ENCODE results near the gene C12orf43. TPM values are rescaled to one million over a fixed set of nuclear protein-coding genes. Genes with fewer than 3 reads are reported as not detected.

The C12orf43 gene
- total and polyA plus RNA-seq, 2 donors from 2014 or later, result 10.3 to 15.6 TPM

- DNase-seq (no peak), FAIRE-seq (no peak)
- no peak overlapping the region for H3K9ac ChIP-seq (ENCODE audit: low read length in 3 of 3)
- no peaks in the 10 kb centered on the region for H3K9me3 ChIP-seq (ENCODE audit: control insufficient read depth in 2 of 3, insufficient read depth in 1 of 3, low read length in 3 of 3)
- H3K4me1 ChIP-seq (ENCODE audit: control insufficient read depth in 2 of 3, insufficient read depth in 2 of 3, low read depth in 1 of 3, low read length in 3 of 3), result peaks cover 0 to 4% (median 0%) of the 10 kb centered on the region in 3 donors
- H3K36me3 ChIP-seq (ENCODE audit: control insufficient read depth in 2 of 3, insufficient read depth in 3 of 3, low read length in 3 of 3), result no peaks in the 10 kb centered on the region
- no peak overlapping the region for H3K27ac ChIP-seq (ENCODE audit: low read depth in 2 of 2, low read length in 2 of 2)
- intact Hi-C loops (cut with DNase I), result no loop called here
- H3K4me3 ChIP-seq (ENCODE audit: low read length in 3 of 3), result no peak overlapping the region
- H3K27me3 ChIP-seq (ENCODE audit: control insufficient read depth, insufficient read depth, low read length), result no peaks in the 10 kb centered on the region
- no peak for TF ChIP-seq CTCF (IDR thresholded peaks at IDR 0.05; ENCODE audit: borderline replicate concordance, extremely low read depth, insufficient read depth)
Measured at GRCh38 chr12:121064116-121064515, 47.8 kb upstream of the C12orf43 start.

DNA sequence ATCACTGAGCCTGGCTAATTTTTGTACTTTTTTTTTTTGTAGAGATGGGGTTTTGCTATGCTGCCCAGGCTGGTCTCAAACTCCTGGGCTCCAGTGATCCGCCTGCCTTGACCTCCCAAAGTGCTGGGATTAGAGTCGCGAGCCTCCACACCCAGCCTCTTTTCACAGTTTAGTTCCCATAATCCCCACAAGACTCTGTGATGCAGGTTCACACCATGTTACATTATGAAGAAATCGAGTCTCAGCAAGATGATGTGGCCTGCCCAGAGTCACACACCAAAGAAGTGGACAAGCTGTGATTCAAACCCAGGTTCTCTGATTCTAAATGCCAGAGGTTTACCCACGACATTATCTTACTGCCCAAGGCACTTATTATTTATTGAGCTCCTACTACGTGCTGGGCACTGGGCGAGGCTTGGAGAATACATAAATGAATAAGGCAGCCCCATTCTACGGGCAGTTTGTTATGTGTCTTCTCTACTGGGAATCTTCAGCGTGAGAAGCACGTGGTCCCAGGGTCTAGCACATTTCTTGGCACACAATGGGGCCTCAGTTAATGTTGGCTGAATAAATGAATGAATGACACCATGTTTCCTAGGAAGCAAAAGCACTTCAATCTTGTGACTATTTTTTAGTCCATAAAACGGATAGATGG is 46.2 kb upstream of the C12orf43 start:
- no peaks in the 10 kb centered on the region for H3K36me3 ChIP-seq (ENCODE audit: control insufficient read depth in 2 of 3, insufficient read depth in 3 of 3, low read length in 3 of 3)
- DNase-seq (no peak), FAIRE-seq (no peak)
- intact Hi-C loops (cut with DNase I), result no loop called here
- no peak overlapping the region for H3K9ac ChIP-seq (ENCODE audit: low read length in 3 of 3)
- peaks cover 0 to 4% (median 0%) of the 10 kb centered on the region in 3 donors for H3K4me1 ChIP-seq (ENCODE audit: control insufficient read depth in 2 of 3, insufficient read depth in 2 of 3, low read depth in 1 of 3, low read length in 3 of 3)
- no peaks in the 10 kb centered on the region for H3K27me3 ChIP-seq (ENCODE audit: control insufficient read depth, insufficient read depth, low read length)
- no peak overlapping the region for H3K4me3 ChIP-seq (ENCODE audit: low read length in 3 of 3)
- H3K27ac ChIP-seq (ENCODE audit: low read depth in 2 of 2, low read length in 2 of 2), result no peak overlapping the region
- no peak for TF ChIP-seq CTCF (IDR thresholded peaks at IDR 0.05; ENCODE audit: borderline replicate concordance, extremely low read depth, insufficient read depth)
- H3K9me3 ChIP-seq (ENCODE audit: control insufficient read depth in 2 of 3, insufficient read depth in 1 of 3, low read length in 3 of 3), result no peaks in the 10 kb centered on the region

DNA sequence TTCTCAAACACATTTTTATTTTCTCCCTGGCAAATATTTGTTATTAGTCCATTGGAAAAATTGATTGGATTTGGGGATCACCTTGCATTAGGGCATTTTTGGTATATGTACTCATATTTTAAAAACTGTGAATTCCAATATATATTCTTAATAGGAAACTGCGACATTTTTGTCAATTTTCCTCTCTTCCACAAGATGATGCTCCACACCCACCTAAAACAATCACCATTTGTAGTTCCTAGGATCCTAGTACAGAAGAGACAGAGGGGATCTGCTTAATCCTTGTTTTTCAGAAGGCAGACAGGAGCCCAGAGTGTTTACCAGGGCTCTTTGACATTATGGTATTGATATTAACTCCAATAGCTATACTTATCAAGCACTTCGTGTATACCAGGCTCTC is 45.5 kb upstream of the C12orf43 start:
- Histone ChIP-seq H3K4me1 (ENCODE audit: control insufficient read depth in 2 of 3, insufficient read depth in 2 of 3, low read depth in 1 of 3, low read length in 3 of 3) (peaks cover 0 to 4% (median 0%) of the 10 kb centered on the region in 3 donors), H3K27ac (ENCODE audit: low read depth in 2 of 2, low read length in 2 of 2) (no peak overlapping the region), H3K4me3 (ENCODE audit: low read length in 3 of 3) (no peak overlapping the region), H3K27me3 (ENCODE audit: control insufficient read depth, insufficient read depth, low read length) (no peaks in the 10 kb centered on the region), H3K9me3 (ENCODE audit: control insufficient read depth in 2 of 3, insufficient read depth in 1 of 3, low read length in 3 of 3) (no peaks in the 10 kb centered on the region), H3K9ac (ENCODE audit: low read length in 3 of 3) (no peak overlapping the region), H3K36me3 (ENCODE audit: control insufficient read depth in 2 of 3, insufficient read depth in 3 of 3, low read length in 3 of 3) (no peaks in the 10 kb centered on the region)
- FAIRE-seq, result no peak
- intact Hi-C loops (cut with DNase I), result no loop called here
- DNase-seq, result peak in 1 of 5 donors; percentile 22
- peak; percentile 18 for TF ChIP-seq CTCF (IDR thresholded peaks at IDR 0.05; ENCODE audit: borderline replicate concordance, extremely low read depth, insufficient read depth)

Measured in kidney (tissue), 14 donors.